ENCODE results near the gene PHC2.

Gene PHC2

DNA sequence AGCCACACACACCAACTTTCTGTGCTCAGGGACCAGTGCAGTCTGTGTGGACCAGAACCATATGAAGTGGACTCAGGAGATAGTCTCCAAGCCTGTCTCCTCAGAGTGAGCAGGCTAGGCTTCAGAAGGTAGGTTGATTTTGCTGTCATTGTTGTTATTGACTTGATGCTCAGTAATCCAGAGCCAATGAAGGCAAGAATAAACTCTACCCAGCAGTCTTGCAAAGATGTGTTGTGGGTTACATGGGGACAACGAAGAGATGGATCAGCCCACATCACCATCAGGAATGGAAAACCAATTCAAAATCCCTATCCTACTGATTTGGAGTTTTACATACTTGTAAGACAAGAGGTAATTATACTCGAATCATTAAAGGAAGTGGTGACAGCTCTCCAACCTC lies 37.4 kb downstream of the PHC2 start:
- no peaks in the 10 kb centered on the region for H3K9me3 ChIP-seq (ENCODE audit: low read length)
- H3K4me3 ChIP-seq (ENCODE audit: low read depth, low read length, poor library complexity, severe bottlenecking) = no peak overlapping the region
- H3K36me3 ChIP-seq (ENCODE audit: insufficient read depth, low read length) = no peaks in the 10 kb centered on the region
- H3K27me3 ChIP-seq (ENCODE audit: insufficient read depth, low read length) = no peaks in the 10 kb centered on the region
- no peaks in the 10 kb centered on the region for H3K79me2 ChIP-seq (ENCODE audit: insufficient read depth, low read length)
- no peaks in the 10 kb centered on the region for H3K9me2 ChIP-seq (ENCODE audit: low read depth, low read length)
- no peak overlapping the region for H3K27ac ChIP-seq (ENCODE audit: low read depth, low read length, poor library complexity, severe bottlenecking)
- H4K20me1 ChIP-seq (ENCODE audit: insufficient read depth, low read length) = no peaks in the 10 kb centered on the region
- TF ChIP-seq EZH2 (IDR thresholded peaks at IDR 0.05; ENCODE audit: borderline replicate concordance, low read length) = no peak
- TF ChIP-seq, protein P1, sequence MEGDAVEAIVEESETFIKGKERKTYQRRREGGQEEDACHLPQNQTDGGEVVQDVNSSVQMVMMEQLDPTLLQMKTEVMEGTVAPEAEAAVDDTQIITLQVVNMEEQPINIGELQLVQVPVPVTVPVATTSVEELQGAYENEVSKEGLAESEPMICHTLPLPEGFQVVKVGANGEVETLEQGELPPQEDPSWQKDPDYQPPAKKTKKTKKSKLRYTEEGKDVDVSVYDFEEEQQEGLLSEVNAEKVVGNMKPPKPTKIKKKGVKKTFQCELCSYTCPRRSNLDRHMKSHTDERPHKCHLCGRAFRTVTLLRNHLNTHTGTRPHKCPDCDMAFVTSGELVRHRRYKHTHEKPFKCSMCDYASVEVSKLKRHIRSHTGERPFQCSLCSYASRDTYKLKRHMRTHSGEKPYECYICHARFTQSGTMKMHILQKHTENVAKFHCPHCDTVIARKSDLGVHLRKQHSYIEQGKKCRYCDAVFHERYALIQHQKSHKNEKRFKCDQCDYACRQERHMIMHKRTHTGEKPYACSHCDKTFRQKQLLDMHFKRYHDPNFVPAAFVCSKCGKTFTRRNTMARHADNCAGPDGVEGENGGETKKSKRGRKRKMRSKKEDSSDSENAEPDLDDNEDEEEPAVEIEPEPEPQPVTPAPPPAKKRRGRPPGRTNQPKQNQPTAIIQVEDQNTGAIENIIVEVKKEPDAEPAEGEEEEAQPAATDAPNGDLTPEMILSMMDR (IDR thresholded peaks at IDR 0.05; ENCODE audit: low read length) = no peak
- H3K4me1 ChIP-seq (ENCODE audit: insufficient read depth, low read length, severe bottlenecking) = no peaks in the 10 kb centered on the region
- no peak overlapping the region for H2AFZ ChIP-seq (ENCODE audit: low read length)
- no peak overlapping the region for H3K9ac ChIP-seq (ENCODE audit: low read length)
- no peaks in the 10 kb centered on the region for H3F3A ChIP-seq (ENCODE audit: insufficient read depth, low read length)
- H3K4me2 ChIP-seq (ENCODE audit: low read length) = no peak overlapping the region

DNA sequence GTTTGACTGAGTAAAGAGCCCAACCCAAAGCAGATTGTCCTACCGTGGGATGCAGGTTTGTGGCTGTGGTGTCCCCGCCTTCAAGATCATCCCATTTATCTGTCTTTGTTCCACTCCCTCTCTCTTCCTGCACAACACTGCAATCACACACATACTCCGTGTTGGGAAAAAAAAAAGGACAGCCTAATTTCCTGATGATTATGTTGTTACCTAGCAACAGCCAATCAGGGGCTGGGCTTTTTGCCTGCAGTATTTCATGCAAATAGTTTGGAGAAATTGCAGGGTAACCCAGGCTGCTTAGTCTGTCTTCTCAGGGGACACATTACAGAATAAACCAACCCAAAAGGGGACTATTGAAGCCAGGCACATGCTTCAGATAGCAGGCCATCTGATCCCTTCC lies 38.3 kb downstream of the PHC2 start:
- H3K9me2 ChIP-seq (ENCODE audit: low read depth, low read length) = no peaks in the 10 kb centered on the region
- no peaks in the 10 kb centered on the region for H4K20me1 ChIP-seq (ENCODE audit: insufficient read depth, low read length)
- H3K4me3 ChIP-seq (ENCODE audit: low read depth, low read length, poor library complexity, severe bottlenecking) = no peak overlapping the region
- no peak overlapping the region for H2AFZ ChIP-seq (ENCODE audit: low read length)
- no peaks in the 10 kb centered on the region for H3K4me1 ChIP-seq (ENCODE audit: insufficient read depth, low read length, severe bottlenecking)
- H3K79me2 ChIP-seq (ENCODE audit: insufficient read depth, low read length) = no peaks in the 10 kb centered on the region
- no peaks in the 10 kb centered on the region for H3K27me3 ChIP-seq (ENCODE audit: insufficient read depth, low read length)
- no peaks in the 10 kb centered on the region for H3F3A ChIP-seq (ENCODE audit: insufficient read depth, low read length)
- H3K36me3 ChIP-seq (ENCODE audit: insufficient read depth, low read length) = no peaks in the 10 kb centered on the region
- no peaks in the 10 kb centered on the region for H3K9me3 ChIP-seq (ENCODE audit: low read length)
- no peak for TF ChIP-seq EZH2 (IDR thresholded peaks at IDR 0.05; ENCODE audit: borderline replicate concordance, low read length)
- TF ChIP-seq, protein P1 (IDR thresholded peaks at IDR 0.05; ENCODE audit: low read length) = no peak
- H3K27ac ChIP-seq (ENCODE audit: low read depth, low read length, poor library complexity, severe bottlenecking) = no peak overlapping the region
- no peak overlapping the region for H3K4me2 ChIP-seq (ENCODE audit: low read length)
- no peak overlapping the region for H3K9ac ChIP-seq (ENCODE audit: low read length)

DNA sequence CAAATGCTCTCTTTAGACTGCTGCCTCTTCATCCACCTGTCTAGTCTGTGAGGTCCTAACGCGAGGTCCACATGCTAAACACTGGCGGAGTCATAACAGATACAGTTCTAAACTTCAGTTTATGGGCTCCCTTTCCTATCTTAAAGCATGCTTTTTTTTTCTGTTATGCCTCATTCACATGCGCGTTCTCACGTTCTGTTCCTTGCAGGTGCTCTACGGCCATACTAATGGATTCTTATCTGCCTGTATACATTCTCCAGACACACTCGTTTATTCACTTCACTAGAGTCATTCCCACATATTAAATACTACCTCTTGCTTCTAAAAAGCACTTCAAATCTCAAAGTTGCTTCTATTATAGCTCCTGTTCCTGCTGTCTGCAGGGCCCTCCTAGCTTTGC lies 38.7 kb downstream of the PHC2 start:
- H3K4me3 ChIP-seq (ENCODE audit: low read depth, low read length, poor library complexity, severe bottlenecking) = no peak overlapping the region
- TF ChIP-seq, protein P1 (IDR thresholded peaks at IDR 0.05; ENCODE audit: low read length) = no peak
- H3K36me3 ChIP-seq (ENCODE audit: insufficient read depth, low read length) = no peaks in the 10 kb centered on the region
- H2AFZ ChIP-seq (ENCODE audit: low read length) = no peak overlapping the region
- H3K4me1 ChIP-seq (ENCODE audit: insufficient read depth, low read length, severe bottlenecking) = no peaks in the 10 kb centered on the region
- no peak overlapping the region for H3K27ac ChIP-seq (ENCODE audit: low read depth, low read length, poor library complexity, severe bottlenecking)
- no peak overlapping the region for H3K4me2 ChIP-seq (ENCODE audit: low read length)
- H3F3A ChIP-seq (ENCODE audit: insufficient read depth, low read length) = no peaks in the 10 kb centered on the region
- no peaks in the 10 kb centered on the region for H3K79me2 ChIP-seq (ENCODE audit: insufficient read depth, low read length)
- H3K9ac ChIP-seq (ENCODE audit: low read length) = no peak overlapping the region
- H3K9me2 ChIP-seq (ENCODE audit: low read depth, low read length) = no peaks in the 10 kb centered on the region
- H4K20me1 ChIP-seq (ENCODE audit: insufficient read depth, low read length) = no peaks in the 10 kb centered on the region
- no peaks in the 10 kb centered on the region for H3K9me3 ChIP-seq (ENCODE audit: low read length)
- H3K27me3 ChIP-seq (ENCODE audit: insufficient read depth, low read length) = no peaks in the 10 kb centered on the region
